ENCODE data around the gene PPHLN1.
"Not testable (repeated sequence)": the region's sequence is repeated elsewhere in the genome, so short reads cannot be mapped to it uniquely, and the experiment has no call there.

PPHLN1 gene

DNA sequence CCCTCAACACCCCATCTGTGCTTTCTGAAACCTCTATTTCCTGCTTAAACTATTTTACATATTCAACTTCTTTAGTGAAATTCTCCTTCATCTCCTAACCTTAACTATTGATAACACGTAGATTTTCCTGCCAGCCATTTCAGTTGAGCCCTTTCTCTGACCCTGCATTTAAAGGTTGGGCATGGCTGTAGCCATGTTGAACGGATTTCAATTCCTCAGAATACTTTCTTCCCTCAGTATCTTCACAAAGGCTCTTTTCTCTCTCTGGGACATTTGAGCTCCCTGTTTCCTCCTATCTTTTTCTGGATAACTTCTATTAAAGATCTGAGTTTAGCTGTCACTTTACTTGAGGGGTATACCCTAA is 1.2 kb downstream of the PPHLN1 start:
- in situ Hi-C loops (cut with MboI; ENCODE audit: low sequenced_read_pairs, unreplicated experiment), result loop anchor here (10.0 kb wide), 1 partner anchor 192 kb away; no protein-coding TSS in a partner anchor
- TF ChIP-seq, protein P1, sequence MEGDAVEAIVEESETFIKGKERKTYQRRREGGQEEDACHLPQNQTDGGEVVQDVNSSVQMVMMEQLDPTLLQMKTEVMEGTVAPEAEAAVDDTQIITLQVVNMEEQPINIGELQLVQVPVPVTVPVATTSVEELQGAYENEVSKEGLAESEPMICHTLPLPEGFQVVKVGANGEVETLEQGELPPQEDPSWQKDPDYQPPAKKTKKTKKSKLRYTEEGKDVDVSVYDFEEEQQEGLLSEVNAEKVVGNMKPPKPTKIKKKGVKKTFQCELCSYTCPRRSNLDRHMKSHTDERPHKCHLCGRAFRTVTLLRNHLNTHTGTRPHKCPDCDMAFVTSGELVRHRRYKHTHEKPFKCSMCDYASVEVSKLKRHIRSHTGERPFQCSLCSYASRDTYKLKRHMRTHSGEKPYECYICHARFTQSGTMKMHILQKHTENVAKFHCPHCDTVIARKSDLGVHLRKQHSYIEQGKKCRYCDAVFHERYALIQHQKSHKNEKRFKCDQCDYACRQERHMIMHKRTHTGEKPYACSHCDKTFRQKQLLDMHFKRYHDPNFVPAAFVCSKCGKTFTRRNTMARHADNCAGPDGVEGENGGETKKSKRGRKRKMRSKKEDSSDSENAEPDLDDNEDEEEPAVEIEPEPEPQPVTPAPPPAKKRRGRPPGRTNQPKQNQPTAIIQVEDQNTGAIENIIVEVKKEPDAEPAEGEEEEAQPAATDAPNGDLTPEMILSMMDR (IDR thresholded peaks at IDR 0.05; ENCODE audit: borderline replicate concordance, control extremely low read depth, extremely low read depth, insufficient read depth, missing control alignments), result no peak
- DNase-seq (ENCODE audit: low spot score), result no peak

DNA sequence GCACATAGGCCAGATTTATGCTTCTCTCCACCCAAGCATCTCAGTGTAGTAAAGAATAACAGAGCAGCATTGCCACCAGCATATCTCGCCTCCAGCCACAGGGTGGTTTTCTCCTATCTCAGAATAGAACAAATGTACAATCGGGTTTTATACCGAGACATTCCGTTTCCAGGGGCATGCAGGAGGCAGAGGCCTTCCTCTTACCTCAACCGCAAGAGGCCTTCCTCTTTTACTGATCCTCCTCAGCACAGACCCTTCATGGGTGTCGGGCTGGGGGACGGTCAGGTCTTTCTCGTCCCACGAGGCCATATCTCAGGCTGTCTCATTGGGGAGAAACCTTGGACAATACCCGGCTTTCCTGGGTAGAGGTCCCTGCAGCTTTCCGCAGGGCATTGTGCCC is 4.1 kb downstream of the PPHLN1 start:
- in situ Hi-C loops (cut with MboI; ENCODE audit: low sequenced_read_pairs, unreplicated experiment); DNase-seq (ENCODE audit: low spot score): not testable (repeated sequence)

DNA sequence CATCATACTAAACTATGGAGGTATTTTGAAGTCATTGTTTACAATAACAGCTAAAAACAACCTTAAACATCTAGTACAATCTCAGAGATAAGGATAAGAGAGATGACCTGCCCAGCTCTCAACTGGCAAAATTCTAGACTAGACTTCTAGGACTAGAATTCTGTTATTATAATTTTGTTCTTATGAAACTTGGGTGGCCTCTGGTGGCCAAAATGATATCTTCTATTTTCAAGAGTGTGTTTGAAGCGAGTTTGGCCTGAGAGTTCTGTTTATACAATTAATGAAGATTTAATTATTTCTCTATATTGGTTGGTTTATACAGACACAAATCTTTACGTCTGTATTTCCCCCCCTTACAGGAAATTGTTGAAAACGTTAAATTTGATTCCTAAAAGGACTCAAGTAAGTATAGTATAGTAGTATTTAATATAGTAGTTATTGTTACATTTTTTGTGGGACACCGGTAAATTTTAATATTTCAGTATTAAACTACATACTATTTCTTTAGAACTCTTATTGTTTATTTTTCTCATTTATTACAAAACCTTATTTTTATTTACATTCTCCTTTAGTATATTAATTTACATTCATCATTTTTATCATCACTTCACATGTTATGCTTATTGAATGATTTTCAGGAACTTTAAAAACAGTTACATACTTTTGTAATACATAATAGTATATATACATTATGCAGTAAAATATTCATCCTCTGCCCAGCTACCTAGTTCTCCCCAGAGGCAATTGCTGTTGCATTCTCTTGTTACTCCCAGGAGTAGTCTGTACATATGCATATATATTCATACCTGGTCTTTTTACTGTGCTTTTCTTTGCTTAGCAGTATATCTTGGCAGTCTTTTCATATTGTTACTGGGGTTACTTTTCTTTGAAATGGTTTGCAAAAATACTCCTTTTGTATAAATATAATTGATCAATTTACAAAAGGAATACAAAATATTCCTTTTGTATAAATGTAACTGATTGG is 6.6 kb downstream of the PPHLN1 start:
- TF ChIP-seq, protein P1 (IDR thresholded peaks at IDR 0.05; ENCODE audit: borderline replicate concordance, control extremely low read depth, extremely low read depth, insufficient read depth, missing control alignments), result peak; percentile 40
- in situ Hi-C loops (cut with MboI; ENCODE audit: low sequenced_read_pairs, unreplicated experiment), result no loop called here
- DNase-seq (ENCODE audit: low spot score), result peak; percentile 63

DNA sequence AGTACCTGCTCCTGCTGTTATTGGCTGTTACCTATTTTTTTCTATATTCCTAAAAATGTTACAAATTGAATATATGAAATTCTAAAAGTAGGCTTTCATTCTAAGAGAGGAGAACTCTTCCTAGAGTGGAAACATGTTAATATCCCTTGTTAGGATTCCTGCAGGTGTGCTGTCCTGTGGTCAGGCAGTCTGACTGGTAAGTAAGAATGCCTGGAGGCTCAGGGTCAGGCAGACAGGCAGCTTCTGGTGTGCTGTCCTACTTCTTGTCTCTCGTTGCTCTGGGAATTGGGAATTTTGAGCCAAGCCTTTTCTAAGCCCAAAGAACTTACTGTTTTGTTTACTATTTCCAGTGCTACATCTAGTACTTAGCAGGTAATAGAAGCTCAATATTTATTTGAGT is 10.3 kb downstream of the PPHLN1 start:
- TF ChIP-seq, protein P1 (IDR thresholded peaks at IDR 0.05; ENCODE audit: borderline replicate concordance, control extremely low read depth, extremely low read depth, insufficient read depth, missing control alignments), result no peak
- DNase-seq (ENCODE audit: low spot score), result no peak
- in situ Hi-C loops (cut with MboI; ENCODE audit: low sequenced_read_pairs, unreplicated experiment), result no loop called here

DNA sequence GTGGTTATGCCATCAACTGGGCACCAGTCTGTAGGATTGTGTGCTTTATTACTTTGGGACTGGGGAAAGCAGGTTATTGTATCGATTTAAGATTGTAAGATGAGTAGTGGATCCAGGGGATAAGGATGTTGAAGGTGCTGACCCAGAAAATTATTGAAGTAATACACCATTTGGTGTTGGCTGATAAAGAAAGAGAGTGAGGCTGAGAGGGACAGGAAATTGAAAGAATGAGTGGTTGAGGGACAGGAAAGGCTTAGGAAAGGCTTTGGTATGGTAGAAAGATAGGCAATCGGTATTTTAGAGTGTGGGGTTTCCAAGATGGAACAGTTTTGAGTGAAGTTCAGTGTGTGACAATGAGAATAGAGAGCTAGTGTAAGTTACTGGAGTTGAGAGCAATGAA is 12.3 kb downstream of the PPHLN1 start:
- DNase-seq (ENCODE audit: low spot score), result no peak
- TF ChIP-seq, protein P1 (IDR thresholded peaks at IDR 0.05; ENCODE audit: borderline replicate concordance, control extremely low read depth, extremely low read depth, insufficient read depth, missing control alignments), result no peak
- in situ Hi-C loops (cut with MboI; ENCODE audit: low sequenced_read_pairs, unreplicated experiment), result no loop called here

DNA sequence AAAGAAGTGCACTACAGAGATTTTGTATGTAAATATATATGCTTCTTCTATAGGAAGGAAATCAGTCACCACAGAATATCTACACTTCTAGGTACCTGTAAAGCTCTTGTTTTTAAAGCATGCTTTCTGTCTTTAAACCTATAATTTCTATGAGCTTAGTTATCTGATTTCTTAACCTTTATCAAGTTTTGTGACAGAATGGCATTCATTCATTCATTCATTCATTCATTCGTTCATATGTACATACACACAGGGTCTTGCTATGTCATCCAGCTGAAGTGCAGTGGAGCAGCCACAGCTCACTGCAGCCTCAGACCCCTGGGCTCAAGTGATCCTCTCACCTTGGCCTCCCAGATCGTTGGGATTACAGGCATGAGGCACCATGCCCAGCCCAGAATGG is 16.1 kb downstream of the PPHLN1 start:
- TF ChIP-seq, protein P1 (IDR thresholded peaks at IDR 0.05; ENCODE audit: borderline replicate concordance, control extremely low read depth, extremely low read depth, insufficient read depth, missing control alignments), result no peak
- no peak for DNase-seq (ENCODE audit: low spot score)
- in situ Hi-C loops (cut with MboI; ENCODE audit: low sequenced_read_pairs, unreplicated experiment), result no loop called here

DNA sequence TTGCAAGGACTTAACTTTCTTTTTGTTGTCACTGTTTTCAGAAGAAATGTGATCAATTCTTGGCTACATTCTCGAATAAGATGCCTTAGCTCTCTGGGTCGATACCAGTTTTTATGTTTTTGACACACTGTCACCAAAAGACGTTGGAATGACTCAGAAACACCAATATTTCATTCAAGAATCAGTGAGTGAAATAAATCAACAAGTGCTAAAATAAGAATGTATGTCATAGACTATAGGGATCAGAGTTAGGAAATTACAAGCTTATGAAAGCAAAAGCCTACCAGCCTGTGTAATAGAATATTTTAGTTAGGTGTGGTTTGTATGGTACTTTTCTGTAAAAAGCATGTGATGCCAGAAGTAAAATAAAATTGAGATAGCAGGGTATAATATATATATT is 17.8 kb downstream of the PPHLN1 start:
- DNase-seq (ENCODE audit: low spot score), result no peak
- TF ChIP-seq, protein P1 (IDR thresholded peaks at IDR 0.05; ENCODE audit: borderline replicate concordance, control extremely low read depth, extremely low read depth, insufficient read depth, missing control alignments), result no peak
- in situ Hi-C loops (cut with MboI; ENCODE audit: low sequenced_read_pairs, unreplicated experiment), result no loop called here
